Measurements from ENCODE around the gene GGCX.
A peak's percentile ranks its signal among the peaks of the same experiment; 100 is the strongest.

GGCX gene

DNA sequence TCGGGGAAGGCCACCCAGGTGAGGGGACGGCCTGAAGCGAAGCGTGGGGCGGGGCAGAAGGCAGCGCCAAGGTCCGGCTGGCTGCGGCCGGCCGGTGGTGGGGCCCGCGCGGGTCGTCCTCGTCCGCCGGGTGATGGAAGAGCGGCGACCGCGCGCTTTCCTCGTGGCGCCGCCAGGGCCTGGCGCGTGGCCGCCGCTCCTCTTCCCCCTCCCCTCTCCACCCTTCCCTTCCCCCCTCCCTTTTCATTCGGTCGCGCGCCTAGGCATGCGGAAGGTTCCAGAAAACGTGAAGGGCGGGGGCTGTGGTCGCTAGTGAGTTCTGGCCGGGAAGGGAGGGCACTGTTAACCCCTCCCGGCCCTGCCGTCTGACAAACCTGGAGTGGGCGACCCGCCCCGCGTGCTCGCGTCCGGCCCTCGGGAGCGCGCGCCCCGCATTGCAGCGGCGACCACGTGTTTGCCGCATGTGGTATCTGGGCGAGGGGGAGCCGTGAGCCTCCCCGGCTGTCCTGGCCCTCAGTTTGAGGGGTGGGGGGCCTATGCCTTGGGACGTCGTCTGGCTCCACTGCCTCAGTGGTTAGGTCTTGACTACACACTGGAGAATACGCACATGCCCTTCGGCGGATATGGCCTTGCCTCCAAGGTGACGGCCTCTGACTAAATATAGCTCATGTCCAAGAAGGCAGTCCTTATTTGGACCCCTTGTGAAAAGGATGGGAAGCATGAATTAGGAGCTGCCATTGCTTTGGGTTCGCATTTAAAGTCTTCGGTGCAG is 21.7 kb downstream of the GGCX start:
- peak; percentile 83 for DNase-seq

DNA sequence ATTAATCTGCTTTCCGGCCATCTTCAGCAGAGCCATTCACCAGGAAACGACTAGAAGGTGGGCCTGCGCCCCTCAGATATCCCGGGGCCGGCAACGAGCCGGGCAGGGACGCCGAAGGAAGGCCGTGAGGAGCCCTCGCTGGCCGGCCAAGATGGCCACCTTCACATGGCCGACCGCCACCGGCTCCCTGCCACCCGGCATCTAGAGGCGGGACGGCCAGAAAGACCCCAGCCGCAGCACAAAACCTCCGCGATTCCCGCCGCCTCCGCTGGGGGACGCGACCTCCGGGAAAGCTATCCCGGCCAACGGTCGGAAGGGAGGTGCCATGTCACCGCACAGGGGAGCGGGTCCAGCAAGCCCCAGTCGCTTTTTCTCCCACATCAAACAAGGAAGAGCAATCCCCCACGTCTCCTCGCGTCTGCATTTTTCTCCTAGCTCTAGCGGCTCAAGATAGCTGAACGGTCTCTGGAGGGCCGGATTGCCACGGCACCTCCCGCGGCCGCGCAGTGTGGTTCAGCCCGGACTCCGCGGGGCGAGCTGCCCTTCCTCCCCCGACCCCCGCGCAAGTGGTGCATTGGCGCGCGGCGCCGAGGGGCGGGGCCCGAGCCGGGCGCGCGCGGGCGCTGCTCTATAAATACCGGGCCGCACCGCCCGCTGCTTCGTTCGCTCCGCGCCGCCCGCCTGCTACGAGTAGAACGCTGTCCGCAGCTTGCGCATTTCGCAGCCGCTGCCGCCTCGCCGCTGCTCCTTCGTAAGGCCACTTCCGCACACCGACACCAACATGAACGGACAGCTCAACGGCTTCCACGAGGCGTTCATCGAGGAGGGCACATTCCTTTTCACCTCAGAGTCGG is 22.6 kb downstream of the GGCX start, which contains the start of gene MAT2A:
TSS of gene MAT2A (plus strand) at position 662 of the 854 bp plus-strand sequence. CDS start at position 782, 120 bp downstream.
- peak; percentile 94 for DNase-seq

DNA sequence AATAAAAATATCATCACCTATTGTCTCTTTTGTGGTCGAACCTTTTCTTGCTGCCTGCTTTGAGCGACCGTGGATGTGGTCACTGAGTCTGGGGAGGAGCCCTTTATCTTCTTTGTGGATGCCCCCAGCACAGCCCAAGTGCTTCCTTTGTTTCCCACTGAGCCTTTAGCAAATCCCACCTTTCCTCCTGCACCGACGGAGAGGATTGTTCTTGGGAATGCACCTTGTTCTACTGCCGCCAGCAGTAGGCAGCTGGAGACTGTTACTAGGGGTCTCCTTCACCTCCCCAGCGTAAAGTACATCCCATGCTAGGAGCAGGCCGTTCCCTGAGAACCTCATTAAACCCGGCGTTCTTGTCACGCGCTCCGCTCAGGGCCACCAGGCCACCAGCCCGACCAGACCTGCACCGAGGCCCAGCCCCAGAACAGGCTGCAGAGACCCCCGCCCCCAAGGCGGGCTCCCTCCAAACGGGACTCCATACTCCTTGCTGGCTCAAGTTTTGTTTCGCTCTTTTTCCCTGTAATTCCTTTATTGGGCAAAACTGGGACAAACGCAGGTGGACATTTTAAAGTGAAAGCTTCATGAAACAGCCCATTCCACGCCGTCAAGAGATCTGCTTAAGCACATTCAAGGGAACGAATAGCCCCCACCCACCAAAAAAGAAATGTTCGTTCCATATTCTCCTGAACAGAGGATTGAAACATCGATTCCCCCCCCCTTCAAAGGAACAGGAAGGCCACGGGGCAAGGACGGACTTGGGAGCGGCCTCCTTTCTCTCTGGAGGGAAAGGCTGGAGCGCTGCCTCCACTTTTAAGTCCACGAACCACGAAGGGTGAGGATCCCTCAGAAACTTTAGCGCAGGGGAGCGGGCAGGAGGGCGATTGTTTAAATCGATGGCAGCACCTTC is 23.4 kb downstream of the GGCX start:
- peak; percentile 59 for DNase-seq

DNA sequence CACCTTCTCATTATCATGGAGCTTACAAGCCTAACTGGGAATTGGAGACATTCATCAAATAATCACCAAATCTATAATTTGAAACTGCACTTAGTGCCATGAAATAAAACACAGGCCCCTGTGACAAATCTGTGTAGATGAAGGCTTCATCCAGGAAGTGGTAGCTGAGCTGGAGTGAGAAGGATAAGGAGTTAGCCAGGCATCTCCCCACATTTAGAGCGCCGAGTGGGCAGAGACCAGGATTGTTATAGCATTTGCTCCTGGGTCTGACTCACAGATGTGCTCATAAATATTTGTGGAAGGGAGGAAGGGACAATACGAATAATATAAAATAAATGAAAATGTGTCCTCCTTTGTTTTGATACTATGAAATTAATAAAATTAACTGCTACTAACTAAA is 24.8 kb downstream of the GGCX start:
- DNase-seq = no peak

DNA sequence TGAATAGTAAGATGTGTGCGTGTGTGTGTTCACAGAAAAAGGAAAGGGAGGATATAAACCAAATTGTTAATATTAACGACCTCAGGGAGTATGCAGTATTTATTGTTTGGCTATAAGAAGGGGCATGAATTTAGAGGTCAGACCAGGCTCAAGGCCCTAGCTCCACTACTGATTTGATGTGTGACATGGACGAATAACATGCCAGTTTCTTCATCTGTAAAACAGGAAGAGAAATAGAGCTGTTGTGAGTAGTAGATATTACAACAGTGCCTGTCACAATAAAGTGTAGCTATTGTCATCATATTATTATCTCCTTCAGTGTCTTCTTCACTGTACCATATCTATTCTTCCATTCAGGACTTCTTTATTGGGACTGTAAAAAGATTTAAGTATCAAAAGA is 26.4 kb downstream of the GGCX start:
- DNase-seq = no peak

GRCh38 chr2:85534099-85534498 is 27.2 kb downstream of the GGCX start:
- DNase-seq = no peak

DNA sequence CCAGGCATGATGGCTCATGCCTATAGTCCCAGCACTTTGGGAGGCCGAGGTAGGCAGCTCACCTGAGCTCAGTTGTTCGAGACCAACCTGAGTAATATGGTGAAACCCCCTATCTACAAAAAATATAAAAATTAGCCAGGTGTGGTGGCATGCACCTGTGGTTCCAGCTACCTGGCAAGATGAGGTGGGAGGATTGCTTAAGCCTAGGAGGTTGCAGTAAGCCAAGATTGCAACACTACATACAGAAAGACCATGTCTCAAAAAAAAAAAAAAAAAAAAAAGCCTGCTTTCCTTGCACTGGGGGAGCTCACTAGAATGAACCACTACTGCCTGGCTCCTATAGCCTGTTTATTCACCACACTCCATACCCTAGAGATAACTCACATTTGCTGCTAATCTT is 29.7 kb downstream of the GGCX start:
- no peak for DNase-seq

GRCh38 chr2:85529809-85530208 is 31.5 kb downstream of the GGCX start:
- DNase-seq = no peak

GRCh38 chr2:85528355-85528754 is 32.9 kb downstream of the GGCX start:
- no peak for DNase-seq

- no peak for DNase-seq
These were observed 33.5 kb downstream of the GGCX start for GRCh38 chr2:85527787-85528186.

- no peak for DNase-seq
These were observed 35.7 kb downstream of the GGCX start for GRCh38 chr2:85525567-85525966.

DNA sequence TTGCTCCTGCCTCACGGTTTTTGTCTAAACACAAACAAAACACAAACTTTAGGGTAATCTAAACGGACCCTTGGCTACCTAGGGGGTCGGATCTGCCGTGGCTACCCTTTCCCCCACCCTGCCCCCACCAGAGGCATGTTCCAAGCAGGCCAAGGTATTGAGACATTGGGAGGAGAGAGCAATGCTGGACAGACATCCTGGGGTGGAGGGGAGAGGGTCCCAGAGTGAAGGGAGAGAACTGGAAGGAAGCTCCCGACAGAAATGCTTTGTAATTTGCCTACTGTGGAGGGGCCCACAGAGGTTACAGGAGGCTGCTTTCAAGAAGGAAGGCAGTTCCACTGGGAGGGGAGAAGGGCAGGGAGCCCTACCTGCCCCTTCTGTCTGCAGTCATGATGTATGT is 36.3 kb downstream of the GGCX start:
- no peak for DNase-seq

DNA sequence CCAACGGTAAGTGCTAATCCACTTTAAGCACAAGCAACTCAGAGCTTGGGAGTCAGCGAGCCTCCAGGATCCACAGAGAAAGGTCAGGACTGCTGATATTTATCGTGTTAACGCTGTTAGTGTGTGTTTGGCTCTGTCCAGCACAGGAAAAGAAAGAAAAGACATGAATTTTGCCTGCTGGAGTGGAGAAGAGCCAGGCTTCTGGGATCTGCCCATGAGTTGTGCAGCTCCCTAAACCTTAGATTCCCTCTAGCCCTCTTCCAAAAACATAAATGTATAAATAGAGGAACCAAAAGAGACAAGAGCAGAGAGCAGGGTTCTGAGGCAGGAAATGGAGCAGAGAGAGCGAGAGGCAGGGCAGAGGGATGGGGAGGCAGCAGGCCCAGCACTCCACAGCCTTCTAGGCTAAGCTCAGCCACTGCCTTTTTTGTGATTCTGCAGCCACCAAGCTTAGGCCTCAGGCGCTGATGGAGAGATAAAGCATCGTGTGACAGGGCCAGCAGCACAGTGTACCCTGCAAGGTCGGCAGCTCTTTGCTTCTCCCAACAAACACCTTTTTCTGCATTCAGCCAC is 36.9 kb downstream of the GGCX start:
- no peak for DNase-seq

DNA sequence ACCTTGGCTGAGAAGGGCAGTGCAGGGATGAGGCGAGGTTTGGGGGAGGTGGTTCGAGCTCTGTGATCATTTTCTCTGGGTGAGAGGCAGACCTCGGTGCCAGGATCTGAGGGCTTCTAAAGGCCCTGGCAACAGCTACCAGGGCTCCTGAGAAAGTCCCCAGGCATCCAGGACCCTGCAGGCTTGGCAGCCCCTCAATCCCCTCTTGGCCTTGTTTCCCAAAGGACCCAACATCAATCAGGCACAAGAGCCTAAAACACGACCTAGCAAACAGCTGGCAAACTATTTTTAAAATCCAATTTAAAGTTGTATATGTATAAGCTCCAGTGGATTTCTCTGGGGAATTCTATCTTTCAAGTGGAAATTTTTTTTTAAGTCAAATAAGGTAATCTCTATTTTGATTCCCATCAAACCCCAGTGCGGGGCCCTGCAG is 37.4 kb downstream of the GGCX start:
- no peak for DNase-seq

GRCh38 chr2:85523062-85523902 is 38.0 kb downstream of the GGCX start:
- DNase-seq = no peak

- DNase-seq = no peak
These were observed 39.1 kb downstream of the GGCX start for GRCh38 chr2:85522090-85522647.

- DNase-seq = no peak
These were observed 44.5 kb downstream of the GGCX start for GRCh38 chr2:85516653-85517389.

DNA sequence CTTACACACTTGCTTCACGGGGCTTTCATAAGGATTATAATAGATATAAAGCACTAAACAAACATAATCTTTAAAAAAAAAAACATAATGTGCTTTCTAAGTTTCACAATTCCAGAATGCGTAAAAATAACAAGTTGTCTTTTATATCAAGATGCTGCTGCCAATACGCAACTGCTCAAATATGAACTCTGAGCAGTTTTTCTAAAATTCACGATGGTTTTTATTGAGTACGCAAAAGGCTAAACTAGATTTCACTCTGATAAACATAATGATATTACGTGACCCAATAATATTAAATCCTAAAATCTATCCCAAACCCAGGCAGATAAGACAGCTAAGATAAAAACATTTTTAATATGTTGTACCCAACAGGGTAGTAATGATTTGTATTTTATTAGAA is 47.0 kb downstream of the GGCX start:
- DNase-seq = no peak

DNA sequence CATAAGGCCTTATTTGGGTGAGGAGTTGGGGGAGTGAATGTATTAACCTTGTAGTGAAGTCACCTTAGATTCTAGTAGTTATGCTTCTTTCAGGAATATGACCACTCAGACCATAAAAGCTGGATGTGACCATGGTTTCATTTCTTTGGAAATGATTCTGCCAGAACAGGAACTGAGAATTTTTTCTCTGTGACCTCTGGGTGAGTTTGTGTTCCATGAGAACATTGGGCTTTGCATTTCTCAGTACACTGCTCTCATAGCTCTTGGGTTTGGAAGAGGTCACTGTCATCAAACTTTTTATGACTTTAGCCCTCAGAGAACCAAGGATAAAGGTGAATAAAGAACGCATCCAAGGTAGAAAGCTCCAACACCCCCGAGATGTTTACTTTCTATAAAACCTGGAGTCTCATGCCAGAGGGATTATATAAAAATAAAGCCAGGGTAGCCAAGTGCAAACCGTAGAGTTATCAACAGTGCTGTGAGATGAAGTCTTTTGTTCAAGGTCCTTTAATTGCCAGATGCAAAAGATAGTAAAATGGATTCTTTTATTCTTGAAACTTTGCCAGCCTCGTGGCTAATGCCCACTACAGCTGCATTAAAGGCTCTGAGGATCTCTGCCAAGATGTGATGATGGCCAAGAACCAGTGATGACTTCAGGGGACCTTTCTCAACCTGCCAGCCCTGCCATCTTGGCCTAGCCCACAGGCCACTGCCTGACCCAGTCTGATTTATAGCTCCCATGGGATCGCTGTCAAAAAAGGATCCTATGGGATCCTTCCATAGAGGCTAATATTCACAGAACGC is 50.1 kb downstream of the GGCX start:
- DNase-seq = no peak

DNA sequence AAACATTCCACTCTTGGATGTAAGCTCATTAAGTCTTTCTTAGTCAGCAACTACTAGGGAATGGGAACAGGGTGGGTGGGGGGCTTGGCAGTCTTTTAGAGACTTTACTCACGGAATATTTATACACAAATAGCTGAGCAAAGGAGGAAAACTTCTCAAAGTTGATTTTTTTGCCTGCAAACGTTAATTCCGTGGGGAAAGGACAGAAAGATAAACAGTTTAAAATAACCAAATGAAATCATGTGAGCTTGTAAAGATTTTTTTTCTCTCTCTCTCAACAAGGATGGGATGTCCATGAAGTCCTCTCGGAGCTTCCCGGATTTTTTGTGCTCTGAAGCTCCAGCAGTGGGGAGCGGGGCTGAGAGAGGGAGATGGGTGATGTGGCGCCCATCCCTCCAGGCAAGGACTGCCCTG is 54.5 kb downstream of the GGCX start:
- DNase-seq = no peak

Measured in activated CD4-positive, alpha-beta T cell treated with anti-CD3 and anti-CD28 coated beads for 48 hours (primary cell).